ENCODE data around the gene CDKN2AIP. TPM values are rescaled to one million over a fixed set of nuclear protein-coding genes. Genes with fewer than 3 reads are reported as not detected.

The CDKN2AIP gene
- total and polyA plus RNA-seq, 10 of the 15 experiments (the other 5 are each of a cell fraction or from before 2014, with no cell fraction given), result 6.0 to 22.7 (median 15.9) TPM

DNA sequence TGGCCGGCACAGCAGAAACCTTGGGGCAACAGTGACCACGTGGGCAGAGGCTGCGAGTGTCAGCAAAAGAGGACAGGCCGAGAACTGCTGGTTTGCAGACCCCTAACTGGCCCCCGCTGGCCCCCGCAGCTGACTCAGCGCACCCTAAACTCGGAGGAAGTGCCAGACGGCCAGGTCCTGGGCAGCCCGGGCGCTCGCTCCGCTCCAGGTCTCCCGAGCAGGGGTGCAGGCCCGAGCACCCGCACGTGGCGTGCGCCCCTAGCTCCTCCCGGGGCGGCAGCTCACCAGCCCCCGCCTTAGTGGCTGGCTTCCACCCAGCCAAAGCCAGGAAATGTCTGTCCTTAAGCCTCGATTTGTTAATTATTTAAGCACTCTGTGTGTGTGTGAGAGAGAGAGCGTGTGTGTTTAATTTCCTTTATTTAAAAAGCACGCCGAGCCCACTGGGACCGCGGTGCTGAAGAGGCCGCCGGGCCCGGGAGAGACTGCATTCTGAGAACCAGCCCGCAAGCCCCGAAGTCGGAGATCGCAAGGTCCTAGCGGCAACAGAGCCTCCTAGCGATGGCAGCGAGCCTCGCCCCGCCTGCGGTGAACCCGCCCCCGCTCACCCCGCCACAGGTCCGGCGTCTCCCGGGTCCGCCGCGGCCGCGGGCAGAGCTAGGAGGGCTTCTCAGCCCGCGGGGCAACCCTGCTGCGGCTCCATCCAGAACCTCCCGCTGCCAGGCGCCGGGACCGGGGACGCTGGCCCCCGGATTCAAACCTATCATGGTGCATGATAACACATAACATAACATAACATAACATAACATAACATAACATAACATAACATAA, 45.9 kb upstream of the CDKN2AIP start (continued):
- TF ChIP-seq, protein P1, sequence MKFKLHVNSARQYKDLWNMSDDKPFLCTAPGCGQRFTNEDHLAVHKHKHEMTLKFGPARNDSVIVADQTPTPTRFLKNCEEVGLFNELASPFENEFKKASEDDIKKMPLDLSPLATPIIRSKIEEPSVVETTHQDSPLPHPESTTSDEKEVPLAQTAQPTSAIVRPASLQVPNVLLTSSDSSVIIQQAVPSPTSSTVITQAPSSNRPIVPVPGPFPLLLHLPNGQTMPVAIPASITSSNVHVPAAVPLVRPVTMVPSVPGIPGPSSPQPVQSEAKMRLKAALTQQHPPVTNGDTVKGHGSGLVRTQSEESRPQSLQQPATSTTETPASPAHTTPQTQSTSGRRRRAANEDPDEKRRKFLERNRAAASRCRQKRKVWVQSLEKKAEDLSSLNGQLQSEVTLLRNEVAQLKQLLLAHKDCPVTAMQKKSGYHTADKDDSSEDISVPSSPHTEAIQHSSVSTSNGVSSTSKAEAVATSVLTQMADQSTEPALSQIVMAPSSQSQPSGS (IDR thresholded peaks at IDR 0.05; ENCODE audit: low read length), result no peak
- TF ChIP-seq HSF1 (IDR thresholded peaks at IDR 0.05; ENCODE audit: low read depth, low read length) (no peak), HCFC1 (IDR thresholded peaks at IDR 0.05; ENCODE audit: low read length) (no peak), SIN3A (IDR thresholded peaks at IDR 0.05; ENCODE audit: low read depth, low read length) (no peak), ZZZ3 (IDR thresholded peaks at IDR 0.05; ENCODE audit: control insufficient read depth, insufficient read length, low read depth) (no peak), HDAC2 (IDR thresholded peaks at IDR 0.05) (no peak), ZNF207 (IDR thresholded peaks at IDR 0.05; ENCODE audit: borderline replicate concordance) (no peak), YBX1 (IDR thresholded peaks at IDR 0.05) (no peak), RFX5 (IDR thresholded peaks at IDR 0.05; ENCODE audit: low read depth, low read length) (no peak), RUNX3 (IDR thresholded peaks at IDR 0.05; ENCODE audit: low read length) (peak; percentile 60), CBFB (IDR thresholded peaks at IDR 0.05; ENCODE audit: low read depth) (no peak), RB1 (IDR thresholded peaks at IDR 0.05; ENCODE audit: borderline replicate concordance) (no peak), USF2 (IDR thresholded peaks at IDR 0.05; ENCODE audit: borderline replicate concordance, low read depth, low read length) (no peak; the same call in 1 of the 2 replicates), ZBTB11 (CRISPR knock-in tag; IDR thresholded peaks at IDR 0.05) (no peak), SMARCA5 (IDR thresholded peaks at IDR 0.05) (peak; percentile 61; the same call in 1 of the 2 replicates), BCL11A (IDR thresholded peaks at IDR 0.05; ENCODE audit: low read depth, low read length) (no peak), RCOR1 (conservative IDR thresholded peaks at IDR 0.05; ENCODE audit: low read depth, low read length) (no peak), TCF12 (IDR thresholded peaks at IDR 0.05; ENCODE audit: low read depth, low read length) (no peak), PAX8 (IDR thresholded peaks at IDR 0.05) (no peak), RAD51 (IDR thresholded peaks at IDR 0.05) (peak; percentile 73; the same call in 1 of the 2 replicates), MEF2B (IDR thresholded peaks at IDR 0.05; ENCODE audit: partially characterized antibody, poor library complexity, severe bottlenecking) (no peak), SREBF2 (IDR thresholded peaks at IDR 0.05; ENCODE audit: low read length) (no peak)
- TF ChIP-seq, protein P2, sequence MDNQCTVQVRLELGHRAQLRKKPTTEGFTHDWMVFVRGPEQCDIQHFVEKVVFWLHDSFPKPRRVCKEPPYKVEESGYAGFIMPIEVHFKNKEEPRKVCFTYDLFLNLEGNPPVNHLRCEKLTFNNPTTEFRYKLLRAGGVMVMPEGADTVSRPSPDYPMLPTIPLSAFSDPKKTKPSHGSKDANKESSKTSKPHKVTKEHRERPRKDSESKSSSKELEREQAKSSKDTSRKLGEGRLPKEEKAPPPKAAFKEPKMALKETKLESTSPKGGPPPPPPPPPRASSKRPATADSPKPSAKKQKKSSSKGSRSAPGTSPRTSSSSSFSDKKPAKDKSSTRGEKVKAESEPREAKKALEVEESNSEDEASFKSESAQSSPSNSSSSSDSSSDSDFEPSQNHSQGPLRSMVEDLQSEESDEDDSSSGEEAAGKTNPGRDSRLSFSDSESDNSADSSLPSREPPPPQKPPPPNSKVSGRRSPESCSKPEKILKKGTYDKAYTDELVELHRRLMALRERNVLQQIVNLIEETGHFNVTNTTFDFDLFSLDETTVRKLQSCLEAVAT (IDR thresholded peaks at IDR 0.05), result no peak

Measured in GM12878 (cell line).